G401 (cell line): ENCODE measurements around the gene CTBP1. TPM values are rescaled to one million over a fixed set of nuclear protein-coding genes. Genes with fewer than 3 reads are reported as not detected.

Experiments used
- DNase-seq: peaks from one replicate; pipeline ENCODE4 v3.0.0-alpha.2; 2015; ENCODE audit warnings: low spot score
- in situ Hi-C: cut with HindIII; loops from 2 replicates; pipeline ENCODE4 v1.10.0; 2016; ENCODE audit warnings: low sequenced_read_pairs, mixed read lengths
- total RNA-seq: library from RNA; depleted of rRNA; stranded (reverse); fragments of >200 nt; shearing (Covaris generic); gene quantifications from 2 replicates; pipeline ENCODE4 v1.2.3, GENCODE V29; 2014

The CTBP1 gene
- total RNA-seq, 1 experiment from 2014 or later, result 287 TPM

DNA sequence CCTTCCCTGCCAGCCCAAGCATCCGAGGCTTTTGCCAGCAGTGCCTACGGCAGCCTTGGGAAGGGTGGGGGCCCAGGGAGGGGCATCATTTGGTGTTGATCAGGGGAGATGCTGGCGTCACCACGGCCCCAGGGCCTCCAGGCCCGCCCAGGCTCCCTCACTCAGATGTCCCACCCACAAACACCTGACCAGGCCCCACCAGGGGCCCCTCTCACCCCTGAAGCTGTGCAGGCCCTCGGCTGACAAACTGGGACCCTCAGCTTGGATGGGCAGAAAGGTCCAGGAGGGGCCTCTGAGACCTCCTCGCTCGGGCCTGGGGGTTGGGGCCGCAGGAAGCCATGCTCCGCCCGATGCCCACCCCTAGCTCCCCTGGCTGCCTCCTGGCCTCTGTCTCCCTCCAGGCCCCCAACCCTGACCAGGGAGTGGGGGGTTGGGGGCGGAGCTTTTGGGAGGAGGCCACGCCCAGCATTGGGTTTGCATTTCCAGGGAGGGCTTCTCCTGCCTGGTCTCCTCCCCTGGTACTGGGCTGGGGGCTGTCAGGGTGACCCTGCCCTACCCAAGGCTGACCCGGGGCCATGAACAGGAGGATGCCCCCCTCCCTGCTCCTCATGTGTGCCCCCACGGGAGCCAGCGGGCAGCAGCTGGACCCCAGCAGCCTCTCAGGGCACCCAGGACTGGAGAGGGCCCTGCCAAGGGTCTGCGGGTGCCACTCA, 43.2 kb downstream of the CTBP1 start:
- in situ Hi-C loops, result no loop called here
- no peak for DNase-seq

DNA sequence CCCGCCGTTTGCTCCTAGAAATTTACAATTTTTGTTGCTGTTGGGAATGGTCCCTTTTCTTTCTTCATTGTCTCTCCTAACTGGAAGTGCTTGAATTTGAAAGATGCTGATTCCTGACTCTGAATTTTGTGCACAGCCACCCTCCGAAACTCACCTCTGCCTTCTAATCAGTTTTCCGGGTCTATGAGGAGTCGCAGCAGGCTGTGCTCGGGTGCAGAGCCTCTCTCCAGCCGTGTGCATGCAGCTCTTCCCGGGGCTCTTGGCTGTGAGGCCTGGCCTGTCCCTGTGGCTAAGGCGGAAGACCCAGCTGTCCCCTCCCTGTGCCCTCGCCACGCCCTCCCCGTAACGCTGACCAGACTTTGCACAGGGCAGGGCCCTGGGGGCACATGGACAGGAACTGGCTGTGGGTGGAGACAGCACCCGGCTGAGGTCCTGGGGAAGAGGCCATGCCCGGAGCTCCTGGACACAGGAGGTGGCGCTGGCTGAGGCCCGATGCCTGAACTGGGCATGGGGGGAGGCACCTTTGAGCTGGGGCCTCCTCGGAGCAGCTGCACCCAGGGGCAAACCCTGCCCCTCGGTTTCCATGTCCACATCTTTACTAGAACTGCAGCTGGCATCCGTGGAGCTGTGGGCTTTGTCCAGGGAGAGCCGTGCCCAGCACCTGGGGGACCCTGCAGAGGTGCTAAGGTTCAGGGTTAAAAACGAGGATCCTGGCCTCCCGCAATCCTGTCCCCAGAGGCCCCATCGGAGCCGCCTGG, 43.9 kb downstream of the CTBP1 start:
- in situ Hi-C loops, result no loop called here
- no peak for DNase-seq

DNA sequence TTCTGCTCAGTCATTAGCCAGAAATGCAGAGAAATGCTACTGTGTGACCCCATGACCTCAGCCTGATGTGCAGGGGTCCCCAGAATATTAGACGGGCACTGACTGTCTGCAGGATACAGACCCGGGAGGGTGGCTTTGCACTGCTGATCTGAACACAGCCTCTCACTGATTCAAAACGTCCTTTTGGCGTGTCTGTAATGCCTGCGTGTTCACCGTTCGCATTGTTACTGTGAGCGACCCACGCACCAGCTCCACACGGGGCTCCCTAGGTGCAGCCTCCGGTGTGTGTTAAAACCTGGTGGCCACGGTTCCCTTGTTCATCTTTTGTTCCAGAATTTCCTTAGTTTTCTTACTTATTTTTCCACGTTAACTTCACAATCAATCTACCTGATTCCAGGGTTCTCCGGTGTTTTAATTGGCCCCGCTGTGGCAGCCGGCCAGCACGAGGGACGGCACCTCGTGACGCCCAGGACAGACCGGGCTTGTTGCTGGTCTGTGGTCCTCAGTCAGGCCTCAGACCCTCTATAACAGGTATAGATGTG, 44.6 kb downstream of the CTBP1 start:
- no peak for DNase-seq

DNA sequence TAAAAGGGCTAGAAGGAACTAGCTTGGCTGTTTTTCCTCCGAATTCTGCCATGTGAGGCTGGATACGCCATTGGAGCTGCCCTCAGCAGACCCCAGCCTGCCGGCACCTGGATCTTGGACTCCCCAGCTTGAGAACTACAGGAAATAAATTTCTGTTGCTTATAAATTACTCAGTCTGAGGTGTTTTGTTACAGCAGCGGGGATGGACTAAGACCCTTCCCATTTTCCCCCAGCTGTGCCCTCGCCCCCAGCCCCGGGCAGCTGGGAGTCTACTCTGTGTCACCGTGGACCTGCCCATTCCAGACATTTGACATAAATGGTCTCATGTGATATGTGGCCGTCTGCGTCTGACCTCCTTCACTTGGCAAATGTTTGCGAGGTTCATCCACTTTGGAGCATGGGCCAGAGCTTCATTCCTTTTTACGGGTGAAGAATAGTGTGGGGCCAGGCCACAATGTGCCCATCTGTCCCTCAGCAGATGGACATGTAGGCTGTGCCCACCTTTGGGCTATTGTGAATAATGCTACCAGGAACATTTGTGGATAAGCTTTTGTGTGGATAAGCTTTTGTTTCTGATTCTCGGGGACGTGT, 45.8 kb downstream of the CTBP1 start:
- DNase-seq, result peak; percentile 85
- in situ Hi-C loops, result no loop called here

More for the DNA sequence above, 44.6 kb downstream of the CTBP1 start:
- in situ Hi-C loops, result no loop called here

DNA sequence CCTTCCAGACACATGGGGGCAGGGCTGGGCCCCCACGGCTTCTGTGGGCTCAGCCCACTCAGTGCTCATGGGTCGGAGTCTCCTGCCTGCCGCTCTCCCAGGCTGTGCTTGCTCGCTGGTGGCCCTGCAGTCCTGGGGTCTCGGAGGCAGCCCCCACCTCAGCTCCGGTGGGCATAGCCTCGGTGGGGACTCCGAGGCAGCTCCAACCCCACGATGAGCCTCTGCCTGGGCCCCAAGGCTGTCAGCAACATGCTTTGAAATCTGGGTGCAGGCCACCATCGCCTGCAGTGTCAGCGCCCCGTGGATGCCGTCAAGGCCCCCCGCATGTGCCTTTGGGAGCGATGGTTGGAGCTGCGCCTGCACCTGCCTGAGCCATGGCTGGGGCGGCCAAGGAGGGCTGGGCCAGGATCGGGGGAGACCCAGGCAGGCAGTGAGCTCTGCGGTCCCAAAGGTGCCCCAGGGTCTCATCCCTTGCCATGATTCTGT, 46.4 kb downstream of the CTBP1 start:
- in situ Hi-C loops, result no loop called here
- no peak for DNase-seq

DNA sequence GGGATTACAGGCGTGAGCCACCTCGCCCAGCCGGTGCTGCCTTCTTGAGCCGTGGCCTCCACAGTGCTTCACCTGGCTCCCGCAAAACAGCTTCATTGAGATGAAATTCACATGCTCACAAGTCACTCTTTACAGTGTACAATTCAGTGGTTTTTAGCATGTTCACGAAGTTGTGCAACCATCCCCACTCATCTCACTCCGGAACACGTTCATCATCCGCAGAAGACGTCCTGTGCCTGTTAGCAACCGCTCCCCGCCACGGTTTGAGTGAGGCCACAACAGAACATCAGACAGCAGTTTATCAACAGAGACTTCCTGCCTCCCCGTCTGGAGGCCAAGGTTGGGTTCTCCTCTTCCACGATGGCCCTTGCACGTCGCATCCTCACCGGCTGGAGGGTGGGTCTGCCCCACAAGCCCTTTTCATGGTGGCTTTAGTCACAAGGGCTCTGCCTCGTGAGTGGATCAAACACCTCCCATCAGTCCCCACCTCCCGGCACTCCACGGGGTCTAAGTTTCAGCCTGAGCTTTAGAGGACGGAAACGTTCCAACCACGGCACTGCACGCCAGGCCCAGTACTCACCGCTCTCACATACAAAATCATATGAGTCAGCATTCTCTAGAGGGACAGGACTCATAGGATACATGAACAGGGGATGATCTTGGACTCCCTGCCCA, 46.9 kb downstream of the CTBP1 start:
- DNase-seq, result no peak

DNA sequence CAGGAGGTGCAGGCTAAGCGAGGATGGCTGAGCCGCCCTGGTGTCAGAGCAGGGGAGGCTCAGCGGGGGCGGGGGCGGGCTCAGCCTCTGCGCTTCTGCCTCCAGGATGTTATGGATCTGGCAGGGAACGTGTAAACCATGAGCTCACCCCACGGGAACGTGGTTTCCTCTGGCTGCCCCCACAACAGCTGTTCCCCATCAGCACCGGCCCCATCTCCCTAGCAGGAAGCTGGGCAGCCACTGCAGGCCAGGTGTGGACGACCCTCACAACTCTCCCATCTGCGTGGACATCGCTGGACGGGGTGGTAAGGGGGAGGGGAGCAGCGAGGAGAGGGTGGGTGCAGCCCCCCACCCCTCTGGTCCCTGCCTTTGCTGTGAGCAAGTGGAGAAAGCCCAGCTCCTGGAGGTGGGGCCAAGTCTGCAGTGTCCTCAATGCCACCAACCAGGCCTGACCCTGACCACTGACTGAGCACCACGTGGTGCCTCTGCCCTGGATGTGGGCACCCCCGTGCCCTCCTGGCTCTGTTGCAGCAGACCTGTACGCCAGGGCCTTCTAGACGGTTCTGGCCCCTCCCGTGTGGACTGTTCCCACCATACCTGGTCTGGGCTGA, 48.4 kb downstream of the CTBP1 start:
- DNase-seq, result no peak
- in situ Hi-C loops, result no loop called here

More for the DNA sequence above, 46.9 kb downstream of the CTBP1 start:
- in situ Hi-C loops, result no loop called here

DNA sequence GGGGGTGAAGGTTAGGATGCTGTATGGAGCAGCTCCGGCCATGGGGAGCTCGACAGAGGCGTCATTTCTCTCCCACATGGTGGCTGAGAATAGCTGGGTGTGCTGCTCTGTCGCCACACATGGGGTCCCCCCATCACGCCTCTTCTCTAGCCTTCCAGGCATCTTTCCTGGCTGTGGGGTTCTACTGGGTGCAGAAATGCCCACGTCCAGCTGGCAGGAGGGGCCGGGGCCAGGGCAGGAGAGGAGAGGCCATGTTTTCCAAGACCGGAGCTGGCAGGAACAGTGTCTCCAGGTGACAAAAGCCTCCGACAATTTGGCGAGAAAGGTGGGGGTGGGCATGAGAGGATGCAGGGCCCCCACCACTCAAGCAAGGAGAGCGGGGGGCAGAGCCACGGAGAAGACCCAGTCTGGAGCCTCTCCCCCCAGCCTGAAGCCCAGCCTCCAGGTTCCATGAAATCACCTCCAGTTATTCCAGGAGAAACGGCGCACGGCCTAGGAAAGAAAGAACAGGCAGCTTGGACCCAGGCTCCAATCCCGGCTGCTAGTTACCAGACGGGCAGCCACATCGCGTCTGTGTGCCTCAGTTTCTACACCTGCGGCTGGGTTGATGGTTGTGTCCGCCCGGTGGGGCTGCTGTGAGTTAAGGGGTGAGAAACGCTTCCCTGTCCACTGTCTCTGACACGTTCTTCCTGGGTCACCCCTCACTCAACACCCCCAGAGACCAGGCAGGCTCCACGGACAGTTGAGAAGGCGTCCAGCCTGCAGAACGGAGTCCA, 49.2 kb downstream of the CTBP1 start:
- DNase-seq, result no peak
- in situ Hi-C loops, result no loop called here

DNA sequence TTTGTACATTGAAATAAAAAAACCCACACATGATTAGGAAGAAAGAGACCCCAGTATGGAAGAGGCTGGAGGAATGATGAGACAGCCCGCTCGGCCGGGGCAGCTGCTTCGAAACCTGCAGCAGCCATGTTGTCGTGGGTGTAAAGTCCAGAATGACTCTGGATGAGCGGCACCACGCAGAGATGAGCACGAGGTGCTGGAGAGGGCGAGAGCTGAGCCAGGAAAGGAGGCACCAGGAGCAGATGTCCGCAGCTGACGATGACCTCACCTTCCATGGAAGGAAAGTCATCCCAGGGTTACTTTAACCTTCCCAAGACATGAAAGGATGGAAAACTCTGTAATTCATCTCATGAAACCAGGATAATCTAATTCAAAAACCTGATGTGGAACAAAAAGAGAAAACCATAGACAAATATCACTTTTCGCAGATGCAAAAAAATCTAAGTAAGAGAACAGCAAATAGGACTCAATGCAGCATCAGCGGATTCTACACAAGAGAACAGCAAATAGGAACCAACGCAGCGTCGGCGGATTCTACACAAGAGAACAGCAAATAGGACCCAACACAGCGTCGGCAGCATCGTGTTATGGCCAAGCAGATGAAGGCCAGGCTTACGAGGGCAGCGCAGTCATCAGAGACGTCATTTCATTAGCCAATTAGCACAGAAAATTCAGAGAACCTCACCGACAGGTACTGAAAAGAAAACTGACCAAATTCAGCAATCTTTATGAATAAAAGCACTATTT, 50.7 kb downstream of the CTBP1 start:
- no peak for DNase-seq
- in situ Hi-C loops, result no loop called here

DNA sequence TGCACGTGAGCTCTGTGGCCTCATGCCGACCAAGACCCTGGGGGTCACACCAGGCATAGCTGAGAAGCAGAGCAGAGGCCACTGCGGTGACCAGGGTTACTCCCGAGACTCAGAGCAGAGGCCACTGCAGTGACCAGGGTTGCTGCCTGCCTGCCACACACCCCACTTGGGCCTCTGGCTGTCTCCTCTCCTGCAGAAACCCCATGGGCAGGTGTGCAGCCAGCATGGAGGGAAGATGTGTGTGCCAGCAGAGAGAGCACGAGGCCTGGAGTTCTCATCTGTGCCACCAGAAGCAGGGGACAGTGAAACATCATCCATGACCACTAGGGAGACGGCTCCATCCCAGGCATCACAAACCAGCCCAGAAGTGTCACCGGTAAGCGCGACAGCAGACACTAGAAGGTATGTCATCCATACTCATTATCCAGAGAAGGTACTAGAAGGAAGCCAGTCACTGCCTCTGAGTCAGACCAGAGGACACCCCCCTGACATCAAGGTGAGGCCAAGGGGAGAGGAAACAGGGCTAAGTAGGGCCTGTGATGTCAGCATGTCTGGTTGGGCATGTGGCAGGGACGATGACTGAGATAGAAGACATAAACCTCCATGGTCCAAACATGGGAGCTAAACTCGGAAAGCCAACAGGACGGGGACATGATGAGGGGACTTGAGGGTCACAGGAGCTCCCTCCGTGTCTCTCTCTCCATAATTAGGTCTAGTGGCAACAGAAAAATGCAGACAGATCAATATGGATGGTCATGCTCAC, 52.3 kb downstream of the CTBP1 start:
- DNase-seq, result no peak
- in situ Hi-C loops, result no loop called here

DNA sequence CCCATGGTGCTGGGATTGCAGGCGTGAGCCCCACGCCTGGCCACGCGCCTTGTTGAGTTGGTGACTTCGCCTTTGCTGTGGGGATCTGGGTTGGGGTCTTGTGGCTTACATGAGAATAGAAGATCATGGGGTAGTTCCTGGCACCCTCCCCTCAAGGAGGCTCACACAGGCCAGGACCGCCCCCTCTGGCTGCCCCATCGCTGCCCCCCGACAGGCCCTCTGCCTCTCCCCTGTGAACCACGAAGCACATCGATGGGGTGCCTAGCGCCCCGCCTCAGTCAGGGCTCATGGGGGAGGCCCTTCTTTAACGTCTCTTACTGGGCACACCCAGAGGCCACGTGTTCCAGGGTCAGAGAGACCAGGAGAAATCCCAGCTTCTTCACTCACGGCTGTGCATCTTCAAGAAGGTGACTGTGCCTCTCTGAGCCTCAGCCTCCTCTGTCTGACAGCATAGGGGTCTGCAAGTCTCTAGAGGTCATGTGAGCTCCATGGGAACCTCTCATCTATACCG, 53.0 kb downstream of the CTBP1 start:
- in situ Hi-C loops, result no loop called here
- DNase-seq, result no peak

DNA sequence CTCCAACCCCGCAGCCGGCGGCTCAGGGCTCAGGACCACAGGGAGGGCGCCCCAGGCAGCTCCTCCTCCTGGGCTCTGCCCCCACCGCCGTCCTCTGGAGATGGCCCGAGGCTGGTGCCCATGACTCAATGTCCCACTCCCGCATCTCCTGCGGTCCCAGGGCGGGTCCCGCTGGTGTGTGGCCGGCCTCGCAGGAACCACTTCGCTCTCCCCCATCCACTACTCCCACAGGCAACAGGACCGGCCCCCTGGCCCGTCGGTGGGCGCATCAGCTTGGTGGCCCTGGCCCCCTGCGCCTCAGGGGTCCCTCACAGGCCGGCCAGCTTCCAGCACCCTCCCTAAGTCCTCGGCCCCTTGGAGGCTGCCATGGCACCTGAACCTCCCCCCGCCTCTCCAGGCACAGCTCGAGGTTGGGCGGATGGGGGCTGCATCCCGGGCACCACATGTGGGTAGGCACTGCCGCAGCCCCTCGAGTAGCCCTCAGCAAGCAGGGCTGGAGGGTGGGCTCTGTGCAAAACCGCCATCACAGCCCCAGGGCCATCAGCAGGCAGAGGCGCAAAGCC, 53.7 kb downstream of the CTBP1 start:
- in situ Hi-C loops, result no loop called here
- DNase-seq, result no peak

DNA sequence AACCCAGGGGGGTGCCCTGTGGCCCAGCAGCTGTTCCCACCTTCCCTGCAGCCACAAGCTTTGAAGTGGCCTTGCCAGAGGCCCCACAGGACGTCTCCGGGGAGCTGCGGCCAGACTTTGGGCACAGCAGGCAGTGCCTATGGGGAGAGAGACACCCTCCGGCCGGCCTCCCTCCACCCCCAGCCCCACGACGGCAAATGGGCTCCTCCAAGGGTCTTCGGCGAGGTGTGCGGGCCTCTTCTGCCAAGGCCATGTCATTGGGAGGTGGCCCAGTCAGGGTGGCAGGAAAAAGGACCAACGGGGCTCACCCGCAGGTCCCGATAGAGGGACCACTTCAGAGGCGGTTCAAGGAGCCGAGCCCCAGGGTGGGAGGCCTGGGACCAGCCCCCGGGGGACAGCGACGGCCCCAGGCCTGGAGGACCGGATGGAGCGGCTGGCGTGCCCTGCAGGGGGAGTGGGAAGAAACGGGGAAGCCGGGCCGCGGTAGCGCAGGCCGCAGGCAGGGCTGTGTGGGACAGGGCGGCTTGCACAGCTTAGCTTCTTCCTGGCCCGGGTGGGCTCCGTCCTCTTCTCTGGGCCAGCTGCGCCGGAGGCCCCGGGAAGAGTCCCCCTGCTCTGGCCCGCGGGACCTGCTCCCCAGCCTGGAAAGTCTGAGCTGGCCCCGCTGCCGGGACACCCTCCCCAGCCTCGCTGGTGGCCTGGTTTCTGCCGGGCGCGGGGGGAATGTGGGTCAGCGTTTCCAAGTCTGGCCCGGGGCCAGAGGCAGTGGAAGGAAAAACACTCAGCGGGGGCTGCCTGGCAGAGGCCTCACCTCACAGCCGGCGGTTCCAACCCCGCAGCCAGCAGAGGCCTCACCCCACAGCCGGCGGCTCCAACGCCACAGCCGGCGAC, 54.7 kb downstream of the CTBP1 start:
- in situ Hi-C loops, result no loop called here
- peak; percentile 91 for DNase-seq

DNA sequence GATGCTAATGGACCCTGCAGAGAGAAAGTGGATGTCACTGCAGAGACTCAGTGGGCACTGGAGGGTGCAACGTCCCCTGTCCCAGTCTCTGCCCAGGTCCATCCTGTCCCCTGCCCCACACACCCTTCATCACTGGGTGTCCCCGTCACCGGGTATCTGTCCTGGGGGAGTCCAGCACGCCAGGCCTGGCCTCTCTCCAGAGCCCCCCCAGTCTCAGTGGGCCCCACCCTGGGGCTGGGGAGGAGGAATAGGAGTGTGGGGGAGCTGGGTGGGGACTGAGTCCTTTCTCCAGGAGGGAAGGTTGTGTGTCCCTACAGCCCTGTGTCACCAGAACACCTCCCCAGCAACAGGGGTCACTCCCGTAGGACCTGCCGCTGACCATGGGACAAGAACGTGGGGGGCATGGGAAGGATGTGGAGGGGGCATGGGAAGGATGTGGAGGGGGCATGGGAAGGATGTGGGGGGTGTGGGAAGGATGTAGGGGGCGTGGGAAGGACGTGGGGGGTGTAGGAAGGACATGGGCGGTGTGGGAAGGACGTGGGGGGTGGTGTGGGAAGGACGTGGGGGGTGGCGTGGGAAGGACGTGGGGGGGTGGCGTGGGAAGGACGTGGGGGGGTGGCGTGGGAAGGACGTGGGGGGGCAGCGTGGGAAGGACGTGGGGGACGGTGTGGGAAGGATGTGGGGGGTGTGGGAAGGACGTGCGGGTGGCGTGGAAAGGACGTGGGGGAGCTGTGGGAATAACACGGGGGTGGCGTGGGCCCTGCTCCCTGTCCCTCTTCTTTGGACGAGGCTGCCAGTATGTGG, 55.5 kb downstream of the CTBP1 start:
- DNase-seq, result no peak
- in situ Hi-C loops, result no loop called here
